ENCODE results near the gene PTH1R.

PTH1R gene

DNA sequence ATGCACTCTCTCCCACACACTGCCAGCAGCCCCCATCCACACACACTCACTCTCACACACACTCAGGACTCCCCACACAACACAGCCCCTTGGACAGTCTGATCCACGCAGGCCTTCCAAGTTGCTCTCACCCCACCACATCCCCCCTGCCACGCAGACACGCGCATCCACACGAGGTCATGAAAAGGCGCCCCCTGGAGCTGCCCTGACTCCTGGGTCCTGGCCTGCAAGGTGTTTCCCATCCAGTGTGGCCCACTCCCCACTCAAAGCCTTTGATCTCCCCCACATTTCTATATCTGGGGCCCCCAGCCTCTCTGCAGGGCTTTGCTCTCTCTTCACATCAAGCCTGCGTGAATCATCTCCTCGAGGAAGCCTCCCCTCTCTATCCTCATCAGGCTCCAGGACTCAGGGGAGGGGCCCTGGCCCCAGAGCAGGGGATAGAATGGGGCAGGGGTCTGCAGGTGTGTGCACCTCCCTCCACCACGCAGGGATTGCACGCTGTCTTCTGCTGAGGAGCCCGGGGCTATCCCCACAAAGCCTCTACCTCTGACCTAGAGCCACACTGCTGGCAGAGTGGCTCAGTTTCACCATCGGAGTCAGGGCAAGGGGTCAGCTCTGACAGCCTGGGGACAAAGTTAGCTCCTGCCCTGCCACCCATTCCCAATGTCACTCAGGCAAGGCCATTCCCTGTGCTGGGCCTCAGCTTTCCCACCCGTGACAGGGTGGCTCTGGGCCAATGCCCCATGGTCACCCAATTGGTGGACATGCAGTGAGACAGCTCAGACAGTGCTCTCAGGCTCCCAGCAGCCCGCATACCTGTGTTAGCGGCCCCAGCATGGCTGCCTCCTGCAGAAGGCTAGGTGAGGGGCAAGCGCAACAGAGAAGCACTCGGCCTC lies 20.7 kb upstream of the PTH1R start:
- Histone ChIP-seq H3K23ac (ENCODE audit: low read length in 2 of 2) (no peak overlapping the region), H3K4me3 (ENCODE audit: insufficient read depth in 1 of 2, low read depth in 1 of 2, low read length in 2 of 2) (no peak overlapping the region), H2AK5ac (ENCODE audit: low read length, severe bottlenecking) (no peak overlapping the region), H3K4me2 (ENCODE audit: low read length, poor library complexity, severe bottlenecking) (no peak overlapping the region), H2BK5ac (ENCODE audit: low read depth, low read length, poor library complexity, severe bottlenecking) (no peak overlapping the region), H3K9ac (ENCODE audit: low read length) (no peak overlapping the region), H3K36me3 (ENCODE audit: control insufficient read depth in 1 of 2, insufficient read depth in 2 of 2, low read depth in 1 of 2, low read length in 2 of 2) (no peaks in the 10 kb centered on the region), H3K27ac (ENCODE audit: low read length, poor library complexity, severe bottlenecking) (no peak overlapping the region), H3K18ac (ENCODE audit: low read depth in 1 of 2, low read length in 2 of 2) (no peak overlapping the region), H2BK15ac (ENCODE audit: low read depth, poor library complexity, severe bottlenecking) (no peak overlapping the region), H3K4me1 (ENCODE audit: control insufficient read depth, insufficient read depth, low read depth, low read length) (peaks cover under 1% of the 10 kb centered on the region), H3K27me3 (ENCODE audit: control insufficient read depth in 1 of 2, insufficient read depth in 1 of 2, low read length in 2 of 2) (peaks cover 20 to 42% of the 10 kb centered on the region in 2 experiments), H3K4ac (ENCODE audit: low read depth in 1 of 2, low read length in 2 of 2) (no peak overlapping the region), H4K91ac (ENCODE audit: low read length) (no peak overlapping the region), H2BK120ac (ENCODE audit: low read depth, low read length) (no peak overlapping the region), H3K14ac (ENCODE audit: low read length in 2 of 2) (no peak overlapping the region), H4K8ac (ENCODE audit: low read length) (no peak overlapping the region), H2AFZ (ENCODE audit: low read depth, low read length) (no peak overlapping the region), H3K9me3 (ENCODE audit: control insufficient read depth, low read length) (no peaks in the 10 kb centered on the region), H3K79me1 (replicated peaks; ENCODE audit: low read length, poor library complexity, severe bottlenecking) (no peaks in the 10 kb centered on the region), H2BK12ac (ENCODE audit: low read length in 2 of 2) (no peak overlapping the region)
- 82% methylated on average over 17 of the region's 17 CpGs for WGBS
- no peak for DNase-seq

DNA sequence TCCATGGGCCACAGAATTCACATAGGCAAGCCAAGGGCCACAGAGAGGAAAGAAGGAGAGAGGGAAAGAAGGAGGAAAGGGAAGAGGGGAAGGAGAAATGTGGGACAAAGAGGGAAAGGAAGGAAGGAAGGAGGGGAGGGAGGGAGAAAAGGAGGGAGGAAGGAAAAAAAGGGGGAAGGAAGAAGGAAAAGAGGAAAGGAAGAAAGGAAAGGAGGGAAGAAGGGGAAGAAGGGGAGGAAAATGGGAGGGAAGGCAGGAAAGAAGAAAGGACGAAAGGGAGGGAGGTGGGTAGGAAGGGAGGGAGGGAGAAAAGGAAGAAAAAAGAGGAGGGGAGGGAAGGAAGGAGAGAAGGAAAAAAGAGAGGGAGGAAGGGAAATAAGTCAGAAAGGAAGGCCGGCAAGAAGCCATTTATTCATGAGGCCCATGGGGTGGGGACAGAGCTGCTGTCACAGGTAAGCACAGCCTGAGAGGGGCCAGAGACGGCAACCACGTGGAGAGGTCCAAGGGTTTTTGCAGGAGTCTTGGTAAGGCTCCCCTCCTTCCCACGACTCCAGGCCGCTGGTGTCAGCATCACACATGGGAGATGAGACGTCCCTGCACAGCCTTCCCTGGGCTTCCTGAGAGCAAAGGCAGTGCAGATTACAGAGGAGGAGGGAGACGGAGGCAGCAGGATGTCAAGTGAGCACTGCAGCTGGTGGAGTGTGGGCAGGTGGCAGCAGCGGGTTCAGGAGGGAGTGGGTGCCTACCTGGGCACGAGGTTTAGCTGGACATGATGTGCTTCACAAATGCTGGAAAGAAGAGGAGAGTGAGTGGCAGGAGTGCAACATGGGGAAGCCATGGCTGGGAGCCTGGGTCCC lies 19.8 kb upstream of the PTH1R start:
- no peak overlapping the region for H2BK120ac ChIP-seq (ENCODE audit: low read depth, low read length)
- no peak overlapping the region for H3K27ac ChIP-seq (ENCODE audit: low read length, poor library complexity, severe bottlenecking)
- no peaks in the 10 kb centered on the region for H3K36me3 ChIP-seq (ENCODE audit: control insufficient read depth in 1 of 2, insufficient read depth in 2 of 2, low read depth in 1 of 2, low read length in 2 of 2)
- no peaks in the 10 kb centered on the region for H3K9me3 ChIP-seq (ENCODE audit: control insufficient read depth, low read length)
- 70% methylated on average over 9 of the region's 10 CpGs for WGBS
- peak overlapping the region; percentile 64 for H4K91ac ChIP-seq (ENCODE audit: low read length)
- no peak overlapping the region for H3K4me3 ChIP-seq (ENCODE audit: insufficient read depth in 1 of 2, low read depth in 1 of 2, low read length in 2 of 2)
- H2AK5ac ChIP-seq (ENCODE audit: low read length, severe bottlenecking) = no peak overlapping the region
- no peaks in the 10 kb centered on the region for H3K4me1 ChIP-seq (ENCODE audit: control insufficient read depth, insufficient read depth, low read depth, low read length)
- no peak overlapping the region for H3K23ac ChIP-seq (ENCODE audit: low read length in 2 of 2)
- no peak overlapping the region for H3K18ac ChIP-seq (ENCODE audit: low read depth in 1 of 2, low read length in 2 of 2)
- no peak overlapping the region for H3K4me2 ChIP-seq (ENCODE audit: low read length, poor library complexity, severe bottlenecking)
- no peak for DNase-seq
- H2BK12ac ChIP-seq (ENCODE audit: low read length in 2 of 2) = no peak overlapping the region
- no peaks in the 10 kb centered on the region for H3K79me1 ChIP-seq (replicated peaks; ENCODE audit: low read length, poor library complexity, severe bottlenecking)
- no peak overlapping the region for H2AFZ ChIP-seq (ENCODE audit: low read depth, low read length)
- H3K27me3 ChIP-seq (ENCODE audit: control insufficient read depth in 1 of 2, insufficient read depth in 1 of 2, low read length in 2 of 2) = peaks cover 29 to 42% of the 10 kb centered on the region in 2 experiments
- H2BK15ac ChIP-seq (ENCODE audit: low read depth, poor library complexity, severe bottlenecking) = peak overlapping the region; percentile 44
- H3K4ac ChIP-seq (ENCODE audit: low read depth in 1 of 2, low read length in 2 of 2) = no peak overlapping the region
- H4K8ac ChIP-seq (ENCODE audit: low read length) = no peak overlapping the region
- no peak overlapping the region for H3K9ac ChIP-seq (ENCODE audit: low read length)
- H3K14ac ChIP-seq (ENCODE audit: low read length in 2 of 2) = no peak overlapping the region
- H2BK5ac ChIP-seq (ENCODE audit: low read depth, low read length, poor library complexity, severe bottlenecking) = no peak overlapping the region

DNA sequence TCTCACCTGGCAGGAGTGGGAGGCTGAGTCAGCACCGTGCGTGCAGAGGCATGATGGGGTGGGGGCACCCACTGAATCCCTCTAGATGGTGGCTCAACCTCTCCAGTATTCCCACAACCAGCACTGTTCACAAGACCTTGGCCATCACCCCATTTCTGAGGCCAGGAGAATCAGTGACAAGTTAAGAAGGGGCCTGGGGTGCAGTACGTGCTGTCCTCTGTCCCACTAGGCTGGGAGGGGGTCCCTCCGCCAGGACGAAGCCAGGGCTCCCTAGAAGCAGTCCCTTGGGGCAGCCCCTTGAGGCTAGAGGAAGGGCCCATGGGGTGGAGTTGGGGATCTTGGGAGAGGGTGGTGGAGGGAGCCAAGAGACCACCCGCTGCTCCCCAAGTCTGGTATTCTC lies 19.1 kb upstream of the PTH1R start:
- no peak for DNase-seq
- WGBS = 85% methylated on average over 5 of the region's 6 CpGs
- no peak overlapping the region for H3K23ac ChIP-seq (ENCODE audit: low read length in 2 of 2)

More for the DNA sequence above, 19.1 kb upstream of the PTH1R start:
- no peak overlapping the region for H3K4ac ChIP-seq (ENCODE audit: low read depth in 1 of 2, low read length in 2 of 2)
- H4K91ac ChIP-seq (ENCODE audit: low read length) = no peak overlapping the region
- H3K9me3 ChIP-seq (ENCODE audit: control insufficient read depth, low read length) = no peaks in the 10 kb centered on the region
- no peaks in the 10 kb centered on the region for H3K79me1 ChIP-seq (replicated peaks; ENCODE audit: low read length, poor library complexity, severe bottlenecking)
- no peak overlapping the region for H2BK120ac ChIP-seq (ENCODE audit: low read depth, low read length)
- no peak overlapping the region for H4K8ac ChIP-seq (ENCODE audit: low read length)
- H3K27me3 ChIP-seq (ENCODE audit: control insufficient read depth in 1 of 2, insufficient read depth in 1 of 2, low read length in 2 of 2) = peaks cover 36 to 49% of the 10 kb centered on the region in 2 experiments
- H2BK12ac ChIP-seq (ENCODE audit: low read length in 2 of 2) = no peak overlapping the region
- H3K4me2 ChIP-seq (ENCODE audit: low read length, poor library complexity, severe bottlenecking) = no peak overlapping the region
- H3K14ac ChIP-seq (ENCODE audit: low read length in 2 of 2) = no peak overlapping the region
- H2AFZ ChIP-seq (ENCODE audit: low read depth, low read length) = no peak overlapping the region
- no peak overlapping the region for H2BK5ac ChIP-seq (ENCODE audit: low read depth, low read length, poor library complexity, severe bottlenecking)
- no peaks in the 10 kb centered on the region for H3K36me3 ChIP-seq (ENCODE audit: control insufficient read depth in 1 of 2, insufficient read depth in 2 of 2, low read depth in 1 of 2, low read length in 2 of 2)
- H3K9ac ChIP-seq (ENCODE audit: low read length) = no peak overlapping the region
- no peak overlapping the region for H3K27ac ChIP-seq (ENCODE audit: low read length, poor library complexity, severe bottlenecking)
- no peak overlapping the region for H2AK5ac ChIP-seq (ENCODE audit: low read length, severe bottlenecking)
- no peak overlapping the region for H3K4me3 ChIP-seq (ENCODE audit: insufficient read depth in 1 of 2, low read depth in 1 of 2, low read length in 2 of 2)
- H3K18ac ChIP-seq (ENCODE audit: low read depth in 1 of 2, low read length in 2 of 2) = no peak overlapping the region
- H3K4me1 ChIP-seq (ENCODE audit: control insufficient read depth, insufficient read depth, low read depth, low read length) = no peaks in the 10 kb centered on the region
- H2BK15ac ChIP-seq (ENCODE audit: low read depth, poor library complexity, severe bottlenecking) = no peak overlapping the region

All from mesenchymal stem cell (in vitro differentiated cells and primary cell).